C4-2B (cell line): ENCODE results near the gene SMTNL1.

Experiments
- CTCF ChIP-seq: fragments of 450-650 bp; conservative IDR thresholded peaks from 2 replicates; pipeline ENCODE4 v1.5.1; 2017; ENCODE audit warnings: mild to moderate bottlenecking
- ZFX ChIP-seq: fragments of 450-650 bp; IDR thresholded peaks from 2 replicates; pipeline ENCODE4 v1.6.1; 2017

- TF ChIP-seq CTCF = no peak
- no peak for TF ChIP-seq ZFX
Measured at GRCh38 chr11:57508341-57509170, 28.8 kb upstream of the SMTNL1 start.
